ENCODE measurements around the gene GIMAP8.

- no peak for TF ChIP-seq CTCF (IDR thresholded peaks at IDR 0.05)
- no peak for TF ChIP-seq POLR2A (IDR thresholded peaks at IDR 0.05)
Measured at GRCh38 chr7:150435390-150436073, 14.9 kb upstream of the GIMAP8 start.
